LNCaP clone FGC (cell line): ENCODE measurements around the gene RILPL1.

ENCODE experiments used
- DNase-seq: peaks from one replicate; pipeline ENCODE4 v3.0.0-alpha.2; 2011; ENCODE audit warnings: low read depth
- H3K4me3 ChIP-seq: 2 replicates; pipeline ENCODE4 v1.5.1; 2011; ENCODE audit warnings: mild to moderate bottlenecking, low read depth, low read length, control low read depth
- CTCF ChIP-seq: IDR thresholded peaks from 2 replicates; pipeline ENCODE4 v1.5.1; 2012; ENCODE audit warnings: mild to moderate bottlenecking; ENCODE audit not compliant: control insufficient read depth, insufficient read depth; ENCODE audit errors: extremely low read depth

Gene RILPL1

GRCh38 chr12:123491481-123491880 lies 42.0 kb downstream of the RILPL1 start:
- H3K4me3 ChIP-seq, result no peak overlapping the region
- no peak for TF ChIP-seq CTCF
- no peak for DNase-seq

GRCh38 chr12:123491056-123491455 lies 42.5 kb downstream of the RILPL1 start:
- no peak for TF ChIP-seq CTCF
- H3K4me3 ChIP-seq, result no peak overlapping the region
- no peak for DNase-seq

- no peak for DNase-seq
- TF ChIP-seq CTCF, result no peak
- H3K4me3 ChIP-seq, result no peak overlapping the region
These were observed 43.4 kb downstream of the RILPL1 start for GRCh38 chr12:123490089-123490488.

DNA sequence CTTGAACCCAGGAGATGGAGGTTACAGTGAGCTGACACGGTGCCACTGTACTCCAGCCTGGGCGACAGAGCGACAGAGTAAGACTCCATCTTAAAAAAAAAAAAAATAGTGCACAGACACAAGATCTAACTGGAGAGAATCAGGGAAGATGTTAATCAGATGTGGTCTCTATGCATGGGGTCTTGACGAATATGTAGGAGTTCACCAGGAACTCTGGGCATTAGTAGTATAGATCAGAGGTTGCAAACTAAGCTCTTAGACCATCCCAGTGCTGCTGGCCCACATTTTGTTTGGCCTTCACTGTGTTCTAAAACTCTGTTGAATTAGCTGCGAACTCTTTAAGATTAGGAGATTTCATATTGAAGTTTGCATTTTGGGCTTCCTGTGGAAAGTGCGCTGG lies 43.9 kb downstream of the RILPL1 start:
- no peak overlapping the region for H3K4me3 ChIP-seq
- no peak for DNase-seq
- TF ChIP-seq CTCF, result no peak

- no peak for DNase-seq
- no peak for TF ChIP-seq CTCF
- H3K4me3 ChIP-seq, result no peak overlapping the region
These were observed 44.8 kb downstream of the RILPL1 start for GRCh38 chr12:123488539-123489230.

DNA sequence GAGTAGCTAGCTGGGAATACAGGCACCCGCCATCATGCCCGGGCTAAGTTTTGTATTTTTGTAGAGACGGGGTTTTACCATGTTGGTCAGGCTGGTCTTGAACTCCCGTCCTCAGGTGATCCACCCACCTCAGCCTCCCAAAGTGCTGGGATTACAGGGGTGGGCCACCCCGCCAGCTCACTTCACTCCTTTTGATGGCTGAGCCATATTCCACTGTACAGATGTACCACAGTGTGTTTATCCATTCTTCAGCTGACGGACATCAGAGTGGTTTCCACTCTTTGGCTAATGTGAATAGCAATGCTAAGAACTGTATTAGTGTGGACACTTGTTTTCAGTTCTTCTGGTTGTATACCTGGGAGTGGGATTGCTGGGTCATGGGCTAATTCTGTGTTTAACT lies 46.1 kb downstream of the RILPL1 start:
- TF ChIP-seq CTCF, result no peak
- no peak overlapping the region for H3K4me3 ChIP-seq
- no peak for DNase-seq

- no peak overlapping the region for H3K4me3 ChIP-seq
- no peak for DNase-seq
- TF ChIP-seq CTCF, result no peak
These were observed 47.8 kb downstream of the RILPL1 start for GRCh38 chr12:123485756-123486155.
